HG03039 (cell line): ENCODE measurements around the gene RHBDD1.
"Not testable (repeated sequence)": the region's sequence is repeated elsewhere in the genome, so short reads cannot be mapped to it uniquely, and the experiment has no call there.

Experiments used
- ATAC-seq: cut with Tn5 transposase; IDR thresholded peaks from one replicate; pipeline ENCODE4 v1.9.1; 2021; ENCODE audit warnings: mild to moderate bottlenecking, moderate library complexity; ENCODE audit not compliant: unreplicated experiment

RHBDD1 gene

DNA sequence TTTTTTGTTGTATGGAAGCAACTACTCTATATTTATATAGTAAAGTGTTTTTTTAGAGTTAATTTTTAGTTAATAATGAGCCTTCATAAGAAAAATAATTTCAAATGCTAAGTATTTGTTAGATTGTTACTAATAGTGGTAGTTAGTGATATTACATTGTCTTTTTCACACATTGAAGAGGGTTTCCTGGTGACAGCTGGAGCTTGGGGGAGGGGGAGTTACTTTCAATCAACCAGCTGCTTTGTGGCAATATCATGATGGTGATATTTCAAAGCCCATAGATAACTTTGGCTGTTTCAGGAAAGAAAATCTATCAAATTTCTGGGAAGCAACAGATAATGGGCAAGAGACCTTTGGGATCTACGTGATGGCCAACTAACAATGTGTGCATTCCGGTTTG is 4.1 kb downstream of the RHBDD1 start:
- ATAC-seq, result no peak

DNA sequence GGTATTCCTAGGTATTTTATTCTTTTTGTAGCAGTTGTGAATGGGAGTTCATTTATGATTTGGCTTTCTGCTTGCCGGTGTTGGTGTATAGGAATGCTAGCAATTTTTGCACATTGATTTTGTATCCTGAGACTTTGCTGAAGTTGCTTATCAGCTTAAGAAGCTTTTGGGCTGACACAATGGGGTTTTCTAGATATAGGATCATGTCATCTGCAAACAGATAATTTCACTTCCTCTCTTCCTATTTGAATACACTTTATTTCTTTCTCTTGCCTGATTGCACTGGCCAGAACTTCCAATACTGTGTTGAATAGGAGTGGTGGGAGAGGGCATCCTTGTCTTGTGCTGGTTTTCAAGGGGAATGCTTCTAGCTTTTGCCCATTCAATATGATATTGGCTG is 7.1 kb downstream of the RHBDD1 start:
- not testable (repeated sequence) for ATAC-seq

DNA sequence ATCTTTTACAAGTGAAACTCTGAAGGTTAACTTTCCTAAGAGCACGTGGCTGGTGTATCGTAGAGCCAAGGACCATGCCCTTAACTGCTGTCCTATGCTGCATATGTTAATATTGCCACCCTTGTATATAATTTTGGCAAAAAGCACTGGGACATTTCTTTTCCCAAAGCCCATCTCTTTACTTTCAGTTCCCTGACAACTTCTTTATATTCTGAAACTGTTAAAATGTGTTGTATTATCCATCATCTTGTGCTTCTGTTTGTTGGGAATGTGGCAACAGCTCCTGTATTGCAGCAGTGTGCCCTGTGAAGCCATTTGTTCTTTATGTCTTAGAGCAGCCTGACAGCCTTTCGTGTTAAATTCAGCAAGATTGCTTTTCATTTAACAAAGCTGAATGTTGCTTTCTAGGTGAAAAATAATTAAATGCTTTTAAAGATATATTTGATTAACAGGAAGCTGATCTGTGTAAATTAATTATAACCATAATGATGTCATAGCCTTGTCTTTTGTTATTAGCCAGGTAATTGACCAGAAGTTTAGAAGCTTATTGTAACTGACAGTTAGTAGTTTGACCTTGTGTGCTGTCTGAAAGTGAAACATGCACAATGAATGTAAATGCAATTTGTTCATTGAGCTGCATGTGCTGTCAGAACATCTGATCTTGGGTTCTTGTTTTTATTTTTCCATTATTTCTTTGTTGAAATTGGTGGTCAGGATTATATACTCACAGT is 9.7 kb downstream of the RHBDD1 start:
- peak; percentile 57 for ATAC-seq

DNA sequence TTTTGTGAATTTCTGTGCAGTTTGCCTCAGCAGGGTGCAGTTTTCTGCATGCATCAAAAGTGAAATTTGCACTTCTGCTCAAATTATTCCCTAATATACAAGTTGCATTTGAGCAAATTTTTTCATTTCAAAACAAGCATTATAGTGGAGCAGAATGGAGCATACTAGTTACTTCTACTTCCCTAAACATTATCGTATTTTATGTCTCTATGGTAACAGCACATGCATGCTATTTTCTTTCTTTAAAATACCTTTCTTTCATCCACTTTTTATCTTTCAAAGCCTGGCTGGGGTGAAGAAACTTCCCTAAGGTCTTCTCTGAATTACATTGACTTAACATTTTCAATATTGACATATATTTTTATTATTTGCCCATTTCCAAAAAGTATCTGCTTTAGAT is 11.2 kb downstream of the RHBDD1 start:
- ATAC-seq, result no peak

DNA sequence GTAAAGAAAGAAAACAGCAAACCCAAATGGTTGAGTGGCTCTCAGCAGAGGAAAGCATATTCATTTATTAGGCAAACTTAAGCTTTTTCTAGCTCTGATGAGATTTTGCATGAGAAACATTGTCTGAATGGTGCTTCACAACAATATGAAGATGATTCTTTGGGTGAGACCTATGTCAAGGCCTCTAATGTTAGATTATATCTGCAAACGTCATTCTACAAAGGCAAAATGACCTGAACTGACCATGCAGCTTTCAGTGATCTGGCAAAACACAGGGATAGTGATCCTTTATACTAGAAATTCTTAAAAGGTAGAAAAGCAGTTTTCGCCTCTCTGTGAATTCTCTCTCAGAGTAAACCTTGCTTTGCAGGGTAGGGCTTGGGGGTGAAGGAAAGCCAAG is 11.7 kb downstream of the RHBDD1 start:
- no peak for ATAC-seq

DNA sequence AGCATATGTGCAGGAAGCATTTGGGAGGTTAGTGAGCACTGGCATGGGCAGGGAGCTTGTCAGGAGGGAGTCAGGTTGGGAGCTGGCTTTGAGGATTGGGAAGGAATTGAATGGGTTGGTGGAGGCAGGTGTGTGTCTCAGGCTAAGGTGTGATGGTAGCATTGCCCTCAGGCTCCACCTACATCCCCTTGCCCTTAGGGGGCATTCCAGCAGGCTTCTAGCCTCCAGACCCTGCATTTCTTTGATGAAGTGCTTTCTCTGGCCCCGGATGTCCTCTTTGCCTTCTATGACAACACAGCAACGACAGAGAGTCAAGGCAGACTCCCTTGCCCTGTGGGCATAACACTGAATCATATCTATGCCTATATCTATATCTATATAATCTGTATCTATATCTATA is 13.5 kb downstream of the RHBDD1 start:
- ATAC-seq, result no peak

DNA sequence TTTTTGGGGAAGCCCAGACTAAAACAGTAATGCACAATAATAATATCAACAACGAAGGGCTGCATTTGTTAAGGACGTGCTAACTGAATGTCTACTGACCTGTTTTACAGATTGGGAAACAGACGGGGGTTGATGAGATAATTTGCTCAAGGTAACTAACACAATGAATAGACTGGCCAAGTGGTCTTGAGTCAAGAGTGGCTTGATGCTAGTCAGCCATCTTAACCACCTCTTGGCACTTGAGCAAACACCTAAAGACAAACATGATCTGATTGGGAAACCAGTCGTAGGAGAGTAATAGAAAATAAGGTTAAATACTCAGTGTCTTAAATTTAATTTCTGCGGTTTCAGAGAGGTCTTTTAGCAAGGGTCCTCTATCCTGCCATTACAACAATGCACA is 14.2 kb downstream of the RHBDD1 start:
- no peak for ATAC-seq

DNA sequence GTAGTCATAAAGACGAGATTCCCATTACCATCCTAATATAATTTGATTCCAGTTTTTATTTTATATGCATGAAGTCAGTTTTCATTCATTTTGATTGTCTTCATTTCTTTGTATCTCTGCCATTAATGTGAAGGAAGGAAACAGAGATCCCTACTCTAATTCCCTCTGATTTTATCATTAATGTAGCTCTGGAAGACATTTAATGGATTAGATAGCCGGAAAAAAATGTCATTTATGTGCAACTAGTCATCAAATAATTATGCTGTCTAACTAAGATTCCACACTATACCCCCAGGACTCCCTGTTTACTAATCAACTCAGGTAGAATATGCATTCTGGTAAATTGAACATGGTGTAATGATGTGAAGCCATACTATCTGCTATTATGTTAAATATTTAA is 19.9 kb downstream of the RHBDD1 start:
- no peak for ATAC-seq

DNA sequence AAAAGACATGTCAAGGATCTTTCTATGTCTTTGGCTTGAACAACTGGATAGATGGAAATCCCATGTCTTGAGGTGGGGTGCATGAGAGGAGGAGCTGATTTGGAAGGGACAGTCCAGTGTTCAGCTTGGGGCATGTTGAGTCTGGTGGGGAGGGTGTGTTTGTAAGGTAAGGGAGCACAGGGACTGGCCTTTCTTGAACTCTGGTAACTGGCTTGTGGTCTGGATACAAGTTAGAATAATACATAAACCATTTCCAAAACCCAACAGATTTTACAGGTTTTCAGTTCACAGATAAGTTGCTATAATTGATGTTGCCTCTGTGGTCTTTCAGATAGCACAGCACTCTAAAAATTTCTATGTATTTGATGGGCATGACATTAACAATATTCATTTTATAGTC is 24.2 kb downstream of the RHBDD1 start:
- ATAC-seq, result no peak

DNA sequence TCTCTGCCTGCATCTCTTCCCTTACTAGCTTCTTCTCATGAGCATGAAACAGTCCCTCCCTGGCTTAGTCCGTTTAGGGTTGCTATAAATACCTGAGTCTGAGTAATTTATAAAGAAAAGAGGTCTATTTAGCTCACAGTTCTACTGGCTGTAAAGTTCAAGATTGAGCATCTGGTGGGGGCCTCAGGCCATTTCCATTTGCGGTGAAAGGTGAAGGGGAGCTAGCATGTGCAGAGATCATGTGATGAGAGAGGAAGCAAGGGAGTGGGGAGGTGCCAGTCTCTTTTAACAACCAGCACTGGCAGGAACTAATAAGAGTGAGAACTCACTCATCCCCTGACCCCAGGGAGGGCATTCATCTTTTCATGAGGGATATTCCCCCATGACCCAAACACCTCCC is 26.8 kb downstream of the RHBDD1 start:
- ATAC-seq, result peak; percentile 84

DNA sequence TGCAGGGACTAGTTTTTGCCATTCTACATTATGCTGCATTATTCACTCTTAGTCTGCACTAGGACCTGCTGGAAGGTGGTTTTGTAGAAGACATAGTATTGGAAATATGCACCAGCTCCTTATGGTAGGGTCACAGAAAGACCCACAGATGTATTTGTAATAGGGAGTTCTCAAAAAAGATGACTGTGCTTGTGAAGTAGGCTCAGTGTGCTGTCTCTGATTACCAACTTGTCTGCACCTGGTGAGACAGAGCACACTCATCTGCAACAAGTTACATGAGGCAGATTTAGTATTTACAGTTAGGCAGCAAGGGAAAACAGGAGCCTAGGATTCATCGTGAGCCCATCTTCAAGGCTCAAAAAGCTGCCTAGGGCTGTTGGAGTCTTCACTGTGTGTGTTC is 29.4 kb downstream of the RHBDD1 start:
- ATAC-seq, result no peak

DNA sequence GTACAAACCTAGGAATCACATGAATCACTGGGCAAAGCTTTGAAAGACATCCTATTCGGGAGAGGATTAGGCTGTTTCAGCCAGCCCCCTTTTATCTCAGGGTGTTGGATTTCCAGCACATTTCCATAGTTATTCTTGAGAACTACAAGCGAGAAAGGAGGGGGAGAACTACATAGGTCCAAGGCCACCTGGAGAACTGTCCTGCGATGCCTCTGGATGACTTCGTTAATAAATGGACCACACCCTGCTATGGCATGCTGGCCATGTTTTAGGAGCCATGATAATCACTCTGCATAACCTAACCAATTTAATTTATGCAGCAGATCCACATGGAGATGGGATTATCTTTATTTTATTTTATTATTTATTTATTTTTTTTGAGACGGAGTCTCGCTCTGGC is 29.9 kb downstream of the RHBDD1 start:
- no peak for ATAC-seq

DNA sequence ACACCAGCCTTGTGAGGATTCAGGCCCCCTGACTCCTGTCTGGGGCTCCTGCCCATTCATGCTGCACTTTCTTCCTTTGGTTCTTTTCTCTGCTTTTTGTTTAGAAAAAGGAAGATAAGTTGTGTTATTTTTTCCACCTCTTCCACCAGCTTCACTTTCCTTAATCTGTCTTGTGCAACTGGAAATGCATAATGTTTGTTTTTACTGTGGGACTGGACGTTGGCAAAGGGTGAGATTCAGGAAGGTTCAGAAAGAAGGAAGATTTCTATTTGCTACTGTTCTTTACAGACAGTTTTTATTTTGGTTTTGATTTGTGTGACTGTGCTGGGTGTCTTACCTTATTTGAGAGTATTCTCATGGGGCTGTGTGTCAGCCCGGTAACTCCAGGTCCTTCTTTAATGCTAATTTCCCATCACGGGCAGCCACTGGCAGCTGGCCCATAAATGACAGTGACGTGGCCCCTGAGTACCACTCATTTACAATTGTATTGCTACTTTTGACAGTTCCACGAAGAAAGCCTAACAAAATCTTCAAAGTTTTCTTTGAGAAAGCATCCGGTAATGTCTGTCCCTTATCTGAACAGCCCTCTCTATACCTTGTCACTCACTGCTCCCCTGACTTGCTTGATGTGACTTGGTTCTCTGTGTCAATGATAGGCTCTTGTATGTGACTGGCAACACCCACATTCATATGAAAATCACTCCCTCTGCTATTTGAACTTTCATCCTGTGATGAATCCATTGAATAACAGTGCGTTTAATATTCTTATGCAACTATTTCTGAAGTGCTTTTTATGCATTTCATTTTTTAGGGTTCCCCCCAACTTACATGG is 32.7 kb downstream of the RHBDD1 start:
- ATAC-seq, result no peak

DNA sequence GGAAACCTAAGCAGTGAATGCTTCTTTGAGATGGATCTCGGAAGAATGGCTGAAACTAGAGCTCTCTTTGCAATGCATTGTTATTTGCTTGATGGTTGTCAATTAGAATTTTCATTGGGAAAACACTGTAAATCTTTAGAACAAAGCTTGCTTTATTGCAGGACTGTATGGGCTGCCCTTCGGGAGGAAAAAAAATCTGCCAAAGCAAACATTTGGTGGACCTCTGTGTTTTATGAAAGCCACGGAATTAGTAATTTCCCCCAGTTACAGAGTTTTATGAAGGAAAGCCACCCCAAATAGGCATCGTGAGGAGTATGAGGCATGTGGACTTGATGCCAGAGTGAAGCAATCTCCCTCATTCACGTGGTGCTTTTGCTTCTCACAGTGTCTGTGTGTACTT is 33.5 kb downstream of the RHBDD1 start:
- ATAC-seq, result no peak

DNA sequence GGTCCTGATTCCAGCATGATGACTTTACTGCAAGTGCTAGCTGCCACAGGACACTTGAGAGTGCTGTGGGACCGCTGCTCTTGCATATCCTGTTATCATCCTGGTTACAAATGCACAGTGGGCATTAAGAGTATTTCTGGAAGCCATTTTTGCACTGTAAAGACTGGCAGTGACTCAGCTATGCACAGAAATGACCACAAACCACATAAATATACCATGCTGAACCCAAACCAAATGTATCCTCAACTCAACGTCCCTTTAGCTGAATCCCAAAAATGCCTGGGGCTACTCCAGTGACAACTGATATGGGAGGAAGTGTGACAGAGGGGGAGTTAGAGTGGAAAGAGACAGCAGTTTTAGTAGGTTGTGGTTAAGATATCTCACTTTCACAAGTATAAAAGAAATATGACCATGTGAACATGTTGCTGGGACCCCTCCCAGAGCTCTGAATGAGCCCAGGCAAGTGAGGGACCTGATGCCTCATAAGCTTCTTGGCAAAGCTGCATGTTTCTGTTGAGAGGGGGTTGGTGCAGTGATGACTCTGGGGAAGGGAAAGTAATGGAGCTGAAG is 37.3 kb downstream of the RHBDD1 start:
- ATAC-seq, result no peak

DNA sequence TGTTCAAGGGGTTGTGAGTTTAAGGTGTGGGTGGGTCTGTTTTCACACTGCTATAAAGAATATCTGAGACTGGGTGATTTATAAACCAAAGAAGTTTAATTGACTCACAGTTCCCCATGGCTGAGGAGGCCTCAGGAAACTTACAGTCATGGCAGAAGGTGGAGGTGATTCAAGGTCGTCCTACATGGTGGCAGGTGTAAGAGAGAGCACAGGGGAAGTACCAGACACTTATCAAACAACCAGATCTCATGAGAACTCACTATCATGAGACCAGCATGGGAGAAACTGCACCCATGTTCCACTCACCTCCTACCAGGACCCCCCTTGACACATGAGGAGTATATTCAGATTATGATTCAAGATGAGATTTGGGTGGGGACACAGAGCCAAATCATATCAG is 38.0 kb downstream of the RHBDD1 start:
- no peak for ATAC-seq

DNA sequence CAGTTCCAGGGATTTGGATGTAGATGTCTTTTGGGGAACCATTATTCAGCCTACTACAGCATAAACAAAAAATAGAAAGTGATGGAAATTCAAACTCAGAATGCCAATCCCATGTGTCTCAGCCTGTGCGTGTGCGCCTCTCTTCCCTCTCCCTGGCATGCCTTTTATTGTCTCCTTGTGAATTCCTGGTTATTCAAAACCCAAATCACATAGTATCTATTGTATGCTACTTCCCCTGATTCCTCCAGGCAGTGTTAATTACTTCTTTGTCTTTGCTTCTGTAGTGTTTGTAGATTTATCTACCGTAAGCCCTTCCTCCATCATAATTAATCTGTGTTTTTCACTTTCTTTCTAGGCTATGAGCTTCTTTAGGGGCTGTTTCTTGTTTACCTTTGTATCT is 38.9 kb downstream of the RHBDD1 start:
- ATAC-seq, result no peak

DNA sequence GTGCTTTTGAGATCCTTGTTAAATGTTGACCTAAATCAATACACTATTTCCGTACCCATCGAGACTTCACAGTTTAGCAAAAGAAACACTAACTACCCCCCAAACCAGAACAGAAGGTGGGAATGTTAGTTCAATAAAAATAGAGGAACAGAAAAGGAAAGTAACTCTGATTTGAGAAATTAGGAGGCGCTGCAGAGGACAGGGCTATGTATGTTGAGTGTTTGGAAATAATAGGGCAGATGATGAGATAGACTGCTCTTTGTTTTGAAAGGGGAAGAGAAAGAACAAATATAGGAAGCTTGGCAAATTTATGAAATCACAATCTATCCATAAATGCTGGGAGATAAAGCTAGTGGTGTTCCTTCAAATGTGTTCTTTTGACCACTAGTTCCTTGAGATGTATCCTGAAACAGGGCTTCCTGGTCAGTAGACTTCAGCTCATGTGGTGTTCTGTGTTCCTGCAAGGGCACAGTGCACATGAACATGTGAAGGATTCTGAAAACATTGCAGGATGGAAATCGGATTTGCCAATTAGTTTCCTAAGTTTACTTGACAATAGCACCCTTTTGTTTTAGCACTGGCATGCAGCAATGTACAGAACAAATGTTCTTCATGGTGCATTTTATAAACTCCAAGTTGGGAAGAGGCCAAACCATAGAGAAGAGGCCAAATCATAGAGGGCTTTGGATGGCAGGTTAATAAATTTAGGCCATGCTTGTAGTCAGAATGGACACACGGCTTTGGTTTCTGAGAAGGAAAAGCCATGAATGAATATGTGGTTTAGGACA is 39.8 kb downstream of the RHBDD1 start:
- peak; percentile 50 for ATAC-seq

DNA sequence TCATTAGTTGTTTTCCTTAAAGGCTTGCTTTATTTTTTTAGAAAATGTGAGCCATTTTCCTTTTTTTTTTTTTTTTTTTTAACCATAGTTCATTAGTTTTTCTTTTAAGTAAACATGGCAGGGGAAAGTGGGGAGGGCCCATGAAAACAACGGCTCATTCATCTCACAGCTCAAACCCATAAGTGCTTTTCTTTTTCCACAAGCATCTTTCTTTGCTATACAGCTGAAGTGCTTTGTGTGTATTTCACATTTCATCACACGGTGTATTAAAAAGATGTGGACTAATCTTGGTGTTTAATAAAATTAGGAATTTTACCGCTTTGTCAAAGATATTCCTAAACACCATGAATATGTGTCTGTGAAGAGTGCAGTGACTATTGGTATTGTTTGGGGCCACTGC is 41.6 kb downstream of the RHBDD1 start:
- ATAC-seq, result no peak

DNA sequence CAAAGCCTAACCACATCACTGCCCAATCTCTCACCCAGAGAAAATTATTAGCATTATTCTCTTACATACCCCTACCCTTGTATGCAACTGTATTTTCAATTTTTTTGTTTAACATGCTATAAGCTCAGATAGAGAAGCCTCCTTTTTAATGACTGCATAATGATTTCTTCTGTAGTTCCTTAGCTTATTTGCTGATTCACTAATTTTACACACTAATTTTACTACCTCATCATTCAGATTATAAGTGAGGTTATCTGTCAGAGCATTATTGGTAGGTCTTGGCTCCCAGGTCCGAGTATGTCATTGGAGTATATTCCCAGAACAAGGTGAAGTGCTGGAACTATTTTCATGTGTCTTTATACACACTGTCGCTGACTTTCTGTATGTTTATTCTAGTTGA is 45.4 kb downstream of the RHBDD1 start:
- ATAC-seq, result no peak

DNA sequence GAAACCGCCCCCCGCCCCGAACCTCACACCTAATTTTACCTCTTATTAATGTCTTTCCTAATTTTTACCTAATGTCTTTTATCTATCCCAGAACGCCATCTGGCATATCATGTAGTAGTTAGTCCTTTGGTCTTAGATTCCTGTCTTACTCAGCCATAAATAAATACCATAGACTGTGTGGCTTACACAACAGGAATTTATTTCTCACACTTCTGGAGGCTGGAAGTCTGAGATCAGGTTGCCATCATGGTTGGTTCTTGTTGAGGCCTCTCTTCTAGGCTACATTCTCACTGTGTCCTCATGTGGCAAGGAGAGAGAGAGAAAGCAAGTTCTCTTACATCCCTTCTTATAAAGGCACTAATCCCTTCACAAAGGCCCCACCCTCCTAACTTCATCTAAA is 46.8 kb downstream of the RHBDD1 start:
- no peak for ATAC-seq
